Aorta (tissue), 5 donors: ENCODE measurements around the gene TRIM37. TPM values are rescaled to one million over a fixed set of nuclear protein-coding genes. Genes with fewer than 3 reads are reported as not detected.

Source experiments
- ATAC-seq: fragments of 200-7000 bp; cut with Tn5 transposase; one replicate; pipeline ENCODE4 v1.9.1; 2022; ENCODE audit warnings: moderate library complexity; ENCODE audit not compliant: low FRiP score
- DNase-seq, 2 donors: peaks; one replicate each; pipeline ENCODE4 v3.0.0-alpha.2; 2020
- H3K27ac ChIP-seq, 2 donors: one replicate each; pipeline ENCODE4 v1.5.1; 2013; ENCODE audit warnings: low read length in 2 of 2, mild to moderate bottlenecking in 2 of 2, moderate library complexity in 2 of 2, control low read depth in 1 of 2, inconsistent platforms in 1 of 2, low read depth in 1 of 2
- H3K27me3 ChIP-seq, 2 donors: one replicate each; pipeline ENCODE4 v1.6.1; 2013; ENCODE audit warnings: control low read depth in 1 of 2, low read length in 1 of 2, mild to moderate bottlenecking in 1 of 2, moderate library complexity in 1 of 2; ENCODE audit not compliant: insufficient read depth in 2 of 2, control insufficient read depth in 1 of 2
- H3K36me3 ChIP-seq, 2 donors: one replicate each; pipeline ENCODE4 v1.6.1; 2013; ENCODE audit warnings: control low read depth in 1 of 2, low read length in 1 of 2, mild to moderate bottlenecking in 1 of 2; ENCODE audit not compliant: insufficient read depth in 2 of 2, control insufficient read depth in 1 of 2
- H3K4me1 ChIP-seq, 2 donors: one replicate each; pipeline ENCODE4 v1.6.1; 2013; ENCODE audit warnings: low read length in 2 of 2, control low read depth in 1 of 2, mild to moderate bottlenecking in 1 of 2, moderate library complexity in 1 of 2; ENCODE audit not compliant: insufficient read depth in 2 of 2, control insufficient read depth in 1 of 2
- H3K4me3 ChIP-seq, 2 donors: one replicate each; pipeline ENCODE4 v1.5.1; 2013; ENCODE audit warnings: low read length in 2 of 2, control low read depth in 1 of 2, mild to moderate bottlenecking in 1 of 2
- H3K9me3 ChIP-seq: one replicate; pipeline ENCODE4 v1.6.1; 2013; ENCODE audit warnings: mild to moderate bottlenecking, low read length; ENCODE audit not compliant: control insufficient read depth
- WGBS, 2 donors: extraction: QIAGEN DNeasy Blood & Tissue Kit; methylation state at CpG; one replicate each; pipeline ENCODE4 v1.1.7; 2013; 5-methylcytosine and 5-hydroxymethylcytosine counted together
- intact Hi-C, 2 donors: fragments of 100-400 bp; cut with DNase I; formaldehyde crosslinking; loops; one replicate each; pipeline versions ENCODE4 v1.14.2 to v1.15.0; 2022
- long read RNA-seq, 2 donors: library from polyadenylated mRNA; unstranded; transcript quantifications; one replicate each; pipeline ENCODE4 v2.0.0, GENCODE V29; 2020 to 2021
- polyA plus RNA-seq, 2 donors: library from polyadenylated mRNA; stranded (reverse); fragments of 200-250 nt; gene quantifications; one replicate each; pipeline ENCODE4 v1.2.3, GENCODE V29; 2013
- total RNA-seq, 2 donors: library from RNA; stranded (reverse); fragmentation: NEBNext Ultra II Directional; extraction: Animal tissue kit (Norgen Biotek cat#: 25700); gene quantifications; one replicate each; pipeline ENCODE4 v1.2.1, GENCODE V29; 2021
- donor health status: healthy with polysubstance abuse.
- donor health status: Bipolar disorder and iron deficiency.
- donor health status: DM: no; HTN: no; CAD: no.
- donor health status: DM: no; HTN: no; CAD: no.
- donor health status: DM: yes; HTN: yes; CAD: no.

TRIM37 gene
- 10 to 100 TPM; 17.3 to 23.8 TPM for total RNA-seq
- 10 to 100 TPM in 1 of 2 donors, 1 to 10 TPM in 1; 7.9 to 11.1 TPM for polyA plus RNA-seq
- long read RNA-seq, donor 1, partial matches to known transcripts: 11 of 15 reads
- long read RNA-seq, donor 1, other reads (novel, unspliced or antisense): 1 of 15 reads
- long read RNA-seq, donor 2, full-length matches to known transcripts: 4 of 11 reads
- long read RNA-seq, donor 2, partial matches to known transcripts: 2 of 11 reads
- long read RNA-seq, donor 2, other reads (novel, unspliced or antisense): 5 of 11 reads

DNA sequence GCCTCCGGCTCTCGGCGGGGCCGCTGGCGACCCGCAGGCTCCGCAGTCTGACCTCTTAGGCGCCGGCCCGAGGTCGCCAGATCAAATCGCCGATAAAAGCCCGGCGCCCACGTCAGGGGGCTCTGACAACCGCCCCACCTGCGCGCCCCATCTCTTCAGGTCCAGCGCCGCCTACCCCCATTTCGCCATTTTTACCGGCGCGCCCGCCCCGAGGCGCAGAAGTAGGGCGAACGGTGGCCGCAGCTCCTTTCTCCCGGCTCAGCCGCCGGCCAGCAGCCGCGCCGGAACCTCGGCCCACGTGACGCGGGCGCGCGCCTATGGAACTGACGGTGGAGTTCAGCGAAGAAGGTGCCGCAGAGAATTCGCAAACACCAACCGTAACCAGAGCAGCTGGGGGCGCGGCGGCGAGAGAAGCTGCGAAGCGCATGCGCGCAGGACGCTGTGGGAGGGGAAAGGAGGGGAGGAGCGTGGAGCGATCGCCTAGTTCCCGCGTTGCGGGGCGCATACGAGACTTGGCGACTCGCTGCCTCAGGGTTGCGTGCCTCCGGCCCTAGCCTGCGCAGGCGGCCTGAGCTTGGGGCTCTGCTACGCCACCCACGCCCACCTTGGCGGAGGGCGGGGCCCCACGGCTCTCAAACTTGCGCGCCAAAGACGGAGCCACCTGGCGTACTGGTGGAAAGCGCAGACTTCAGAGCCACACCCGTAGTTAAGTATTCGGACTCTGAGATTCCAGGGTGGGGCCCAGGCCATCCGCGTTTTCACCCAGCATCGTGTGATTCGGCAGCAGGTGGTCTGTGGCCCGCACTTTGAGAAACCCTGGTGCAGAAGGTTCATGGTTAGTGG lies at the start of gene TRIM37:
Gene TRIM37, minus strand, starts transcription at position 418 of the 843 bp plus-strand sequence. CDS start 419 bp downstream, outside the sequence.
- ATAC-seq: peak; percentile 100
- Histone ChIP-seq H3K27ac (peak within 1 kb of the TSS in 1 of 2 donors; percentile 62), H3K4me1 (no peaks in the 10 kb centered on the region), H3K9me3 (no peaks in the 10 kb centered on the region), H3K4me3 (peak within 1 kb of the TSS; percentile 59 to 60), H3K27me3 (no peaks in the 10 kb centered on the region), H3K36me3 (no peaks in the 10 kb centered on the region)
- intact Hi-C loops: loop anchor here in 1 of 2 donors (2.0 to 5.0 kb wide), 2 partner anchors 51 to 588 kb away; partner anchors contain the start of genes PRR11 and SKA2
- DNase-seq: peak; percentile 99 to 100
- WGBS, 2 donors: 0 to 1% methylated on average over 88 to 89 of the region's 89 CpGs

- no peaks in the 10 kb centered on the region for H3K27me3 ChIP-seq
- peaks cover 0 to 1% of the 10 kb centered on the region in 2 donors for H3K4me1 ChIP-seq
- ATAC-seq (peak; percentile 97), DNase-seq (peak; percentile 95 to 96)
- H3K9me3 ChIP-seq: no peaks in the 10 kb centered on the region
- intact Hi-C loops: loop anchor here in 1 of 2 donors (5.0 kb wide), 1 partner anchor 48 kb away; the partner anchor contains the start of gene TRIM37
- H3K4me3 ChIP-seq: peak within 1 kb of the TSS; percentile 58 to 62
- WGBS, 2 donors: 1% methylated on average over 25 of the region's 25 CpGs
- peak within 1 kb of the TSS in 1 of 2 donors; percentile 79 for H3K27ac ChIP-seq
- no peaks in the 10 kb centered on the region for H3K36me3 ChIP-seq
These were observed 48.9 kb upstream of the TRIM37 start, which contains the start of gene PRR11 for GRCh38 chr17:59155439-59156177. TSS of gene PRR11 (plus strand) at chr17:59155746. CDS start at chr17:59169753, 14,007 bp downstream.

- Histone ChIP-seq H3K9me3 (no peaks in the 10 kb centered on the region), H3K4me1 (peaks cover 0 to 1% of the 10 kb centered on the region in 2 donors), H3K4me3 (peak within 1 kb of the TSS; percentile 58 to 62), H3K27ac (peak within 1 kb of the TSS in 1 of 2 donors; percentile 79), H3K36me3 (no peaks in the 10 kb centered on the region), H3K27me3 (no peaks in the 10 kb centered on the region)
- ATAC-seq: peak; percentile 98
- intact Hi-C loops: loop anchor here in 1 of 2 donors (5.0 kb wide), 1 partner anchor 48 kb away; the partner anchor contains the start of gene TRIM37
- DNase-seq: peak; percentile 96 to 98
- WGBS, 2 donors: 0% methylated on average over 39 of the region's 39 CpGs
These were observed 48.2 kb upstream of the TRIM37 start, which contains the start of gene SKA2 for GRCh38 chr17:59154721-59155438. TSS of gene SKA2 (minus strand) at chr17:59155186. CDS start at chr17:59155163, 23 bp downstream.

GRCh38 chr17:59154292-59154720 lies 47.6 kb upstream of the TRIM37 start:
- H3K27ac ChIP-seq: peak overlapping the region in 1 of 2 donors; percentile 79
- 0% methylated on average over 25 of the region's 25 CpGs for WGBS, 2 donors
- no peaks in the 10 kb centered on the region for H3K9me3 ChIP-seq
- no peaks in the 10 kb centered on the region for H3K36me3 ChIP-seq
- H3K4me3 ChIP-seq: peak overlapping the region; percentile 58 to 62
- ATAC-seq (peak; percentile 2), DNase-seq (peak in 1 of 2 donors; percentile 78)
- no peaks in the 10 kb centered on the region for H3K27me3 ChIP-seq
- intact Hi-C loops: no loop called here
- peaks cover 0 to 1% of the 10 kb centered on the region in 2 donors for H3K4me1 ChIP-seq

DNA sequence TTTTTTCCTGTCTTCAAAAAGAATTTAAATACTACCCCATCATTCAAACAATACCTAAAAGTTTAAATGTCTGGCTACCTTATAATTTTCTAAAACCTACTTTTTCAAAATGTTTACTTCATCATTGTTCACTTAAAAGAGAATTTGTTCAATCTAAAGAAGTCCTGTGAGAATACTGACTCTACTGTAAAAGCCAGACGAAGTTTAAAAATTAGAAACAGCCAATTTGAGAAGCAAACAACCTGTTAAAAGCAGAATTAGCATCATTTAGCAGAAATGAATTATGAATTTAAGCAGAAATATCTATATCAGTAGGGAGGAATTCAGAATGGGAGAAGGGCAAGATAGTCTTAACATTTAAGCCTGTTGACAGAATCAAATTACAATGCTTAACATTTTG lies 46.2 kb upstream of the TRIM37 start:
- ATAC-seq: no peak
- DNase-seq: no peak
- H3K27me3 ChIP-seq: no peaks in the 10 kb centered on the region
- H3K4me3 ChIP-seq: no peak overlapping the region
- H3K9me3 ChIP-seq: no peaks in the 10 kb centered on the region
- intact Hi-C loops: no loop called here
- WGBS, 2 donors: 36 to 49% methylated on average over 1 of the region's 1 CpG
- H3K4me1 ChIP-seq: peaks cover 0 to 1% of the 10 kb centered on the region in 2 donors
- H3K36me3 ChIP-seq: no peaks in the 10 kb centered on the region
- H3K27ac ChIP-seq: no peak overlapping the region

GRCh38 chr17:59151591-59151990 lies 44.9 kb upstream of the TRIM37 start:
- H3K27ac ChIP-seq: no peak overlapping the region
- H3K4me3 ChIP-seq: no peak overlapping the region
- no peak for DNase-seq
- H3K27me3 ChIP-seq: no peaks in the 10 kb centered on the region
- 58 to 64% methylated on average over 1 of the region's 1 CpG for WGBS, 2 donors
- ATAC-seq: no peak
- H3K9me3 ChIP-seq: no peaks in the 10 kb centered on the region
- peaks cover 0 to 1% of the 10 kb centered on the region in 2 donors for H3K4me1 ChIP-seq
- H3K36me3 ChIP-seq: no peaks in the 10 kb centered on the region
- intact Hi-C loops: no loop called here

- ATAC-seq: no peak
- Histone ChIP-seq H3K4me1 (peaks cover 0 to 1% of the 10 kb centered on the region in 2 donors), H3K9me3 (no peaks in the 10 kb centered on the region), H3K36me3 (no peaks in the 10 kb centered on the region), H3K4me3 (no peak overlapping the region), H3K27ac (no peak overlapping the region), H3K27me3 (no peaks in the 10 kb centered on the region)
- intact Hi-C loops: no loop called here
- DNase-seq: no peak
- WGBS, 2 donors: 72 to 73% methylated on average over 5 of the region's 5 CpGs
These were observed 44.3 kb upstream of the TRIM37 start for GRCh38 chr17:59151006-59151405.
